AG09319 (cell line): ENCODE results near the gene MB.

Experiments used
- DNase-seq: peaks from one replicate; pipeline ENCODE4 v3.0.0-alpha.2; 2010; ENCODE audit warnings: low read depth; ENCODE audit errors: extremely low read depth
- TF ChIP-seq, protein P1 (sequence below): IDR thresholded peaks from 2 replicates; pipeline ENCODE4 v1.5.1; 2011; ENCODE audit warnings: low read depth, mild to moderate bottlenecking, inconsistent platforms, low read length, moderate library complexity

Gene MB

DNA sequence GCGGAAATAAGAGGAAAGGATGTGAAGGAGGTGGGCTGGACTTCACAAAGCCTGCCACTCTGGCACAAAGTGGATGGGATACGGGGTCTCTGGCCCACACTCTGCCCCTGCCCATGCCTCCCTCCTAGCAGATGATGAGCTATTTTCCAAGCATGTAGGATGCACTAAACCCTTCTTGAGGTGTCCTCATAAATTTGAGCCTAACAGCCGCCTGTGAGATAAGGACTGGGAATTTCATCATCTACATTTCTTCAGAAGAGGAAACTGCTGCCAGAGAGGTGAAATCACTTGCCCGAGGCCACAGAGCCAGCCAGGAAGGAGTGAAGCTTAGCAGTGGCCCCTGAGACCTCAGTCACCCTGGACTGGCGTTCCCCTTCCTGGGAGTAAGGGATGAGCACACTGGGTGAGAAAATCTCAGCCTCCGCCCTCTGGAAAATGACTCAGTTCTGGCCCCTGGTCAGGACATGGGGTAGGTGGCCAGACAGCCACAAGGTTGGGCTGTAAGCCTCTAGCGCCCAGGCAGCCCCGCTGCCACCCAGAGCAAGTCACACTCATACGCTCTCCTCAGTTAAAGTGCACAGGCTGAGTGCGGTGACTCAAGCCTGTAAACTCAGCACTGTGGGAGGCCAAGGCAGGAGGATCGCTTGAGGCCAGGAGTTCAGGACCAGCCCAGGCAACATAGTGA lies 27.9 kb downstream of the MB start:
- TF ChIP-seq, protein P1, sequence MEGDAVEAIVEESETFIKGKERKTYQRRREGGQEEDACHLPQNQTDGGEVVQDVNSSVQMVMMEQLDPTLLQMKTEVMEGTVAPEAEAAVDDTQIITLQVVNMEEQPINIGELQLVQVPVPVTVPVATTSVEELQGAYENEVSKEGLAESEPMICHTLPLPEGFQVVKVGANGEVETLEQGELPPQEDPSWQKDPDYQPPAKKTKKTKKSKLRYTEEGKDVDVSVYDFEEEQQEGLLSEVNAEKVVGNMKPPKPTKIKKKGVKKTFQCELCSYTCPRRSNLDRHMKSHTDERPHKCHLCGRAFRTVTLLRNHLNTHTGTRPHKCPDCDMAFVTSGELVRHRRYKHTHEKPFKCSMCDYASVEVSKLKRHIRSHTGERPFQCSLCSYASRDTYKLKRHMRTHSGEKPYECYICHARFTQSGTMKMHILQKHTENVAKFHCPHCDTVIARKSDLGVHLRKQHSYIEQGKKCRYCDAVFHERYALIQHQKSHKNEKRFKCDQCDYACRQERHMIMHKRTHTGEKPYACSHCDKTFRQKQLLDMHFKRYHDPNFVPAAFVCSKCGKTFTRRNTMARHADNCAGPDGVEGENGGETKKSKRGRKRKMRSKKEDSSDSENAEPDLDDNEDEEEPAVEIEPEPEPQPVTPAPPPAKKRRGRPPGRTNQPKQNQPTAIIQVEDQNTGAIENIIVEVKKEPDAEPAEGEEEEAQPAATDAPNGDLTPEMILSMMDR = no peak
- DNase-seq = peak; percentile 55

DNA sequence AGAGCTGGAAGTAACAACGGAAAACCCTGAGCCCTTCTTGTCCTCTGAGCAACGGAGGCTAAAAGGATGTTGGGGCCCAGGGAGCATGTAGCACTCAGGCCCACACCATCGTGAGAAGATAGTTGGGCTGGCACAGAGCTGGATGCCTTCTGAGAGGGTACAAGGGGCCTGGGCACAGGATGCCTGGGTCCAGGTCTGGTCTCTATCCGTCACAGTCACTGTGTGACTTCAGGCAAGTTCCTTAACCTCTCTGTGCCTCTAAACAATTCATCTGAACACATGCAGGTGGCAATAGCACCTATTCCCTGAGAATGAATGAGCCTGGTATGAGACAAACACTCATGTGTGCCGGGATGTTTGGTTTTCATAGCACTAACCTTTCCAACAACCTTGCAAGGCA lies 29.2 kb downstream of the MB start:
- no peak for DNase-seq
- TF ChIP-seq, protein P1 = no peak

DNA sequence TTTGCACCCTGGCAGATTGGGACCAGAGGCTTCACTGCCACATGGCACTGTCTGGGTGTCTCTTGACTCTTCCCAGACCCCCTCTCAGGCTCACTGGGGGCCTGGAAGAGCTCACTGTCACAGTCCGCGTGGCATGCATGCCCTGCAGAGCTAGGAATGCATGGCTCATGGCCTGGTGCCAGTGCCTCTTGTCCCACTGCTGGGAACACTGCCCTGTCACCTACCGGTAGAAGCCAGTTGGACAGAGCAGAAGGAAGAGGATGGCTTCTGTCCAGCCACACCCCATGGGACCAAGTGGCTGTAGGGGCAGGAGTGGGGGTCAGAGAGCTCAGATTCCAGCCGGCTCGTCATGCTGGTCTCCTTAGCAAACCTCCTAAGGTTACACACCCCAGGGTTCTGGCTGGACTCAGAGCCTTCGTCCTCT lies 29.7 kb downstream of the MB start:
- DNase-seq = no peak
- TF ChIP-seq, protein P1 = no peak

DNA sequence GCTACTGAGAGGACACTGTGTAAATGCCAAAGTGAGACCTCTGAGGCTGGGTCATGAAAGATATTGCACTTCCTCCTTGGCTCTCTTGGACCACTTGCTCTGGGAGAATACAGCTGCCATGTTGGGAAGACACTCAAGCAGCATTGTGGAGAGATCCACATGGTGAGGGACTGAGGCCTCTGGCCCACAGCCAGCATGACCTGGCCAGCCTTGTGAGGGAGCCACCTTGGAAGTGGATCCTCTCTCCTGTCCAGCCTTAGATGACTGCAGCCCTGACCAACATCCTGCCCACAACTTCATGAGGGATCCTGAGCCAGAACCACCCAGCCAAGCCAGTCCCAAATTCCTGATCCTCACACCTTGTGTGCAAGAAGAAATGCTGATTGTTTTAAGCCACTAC lies 30.4 kb downstream of the MB start:
- DNase-seq = no peak
- TF ChIP-seq, protein P1 = no peak

DNA sequence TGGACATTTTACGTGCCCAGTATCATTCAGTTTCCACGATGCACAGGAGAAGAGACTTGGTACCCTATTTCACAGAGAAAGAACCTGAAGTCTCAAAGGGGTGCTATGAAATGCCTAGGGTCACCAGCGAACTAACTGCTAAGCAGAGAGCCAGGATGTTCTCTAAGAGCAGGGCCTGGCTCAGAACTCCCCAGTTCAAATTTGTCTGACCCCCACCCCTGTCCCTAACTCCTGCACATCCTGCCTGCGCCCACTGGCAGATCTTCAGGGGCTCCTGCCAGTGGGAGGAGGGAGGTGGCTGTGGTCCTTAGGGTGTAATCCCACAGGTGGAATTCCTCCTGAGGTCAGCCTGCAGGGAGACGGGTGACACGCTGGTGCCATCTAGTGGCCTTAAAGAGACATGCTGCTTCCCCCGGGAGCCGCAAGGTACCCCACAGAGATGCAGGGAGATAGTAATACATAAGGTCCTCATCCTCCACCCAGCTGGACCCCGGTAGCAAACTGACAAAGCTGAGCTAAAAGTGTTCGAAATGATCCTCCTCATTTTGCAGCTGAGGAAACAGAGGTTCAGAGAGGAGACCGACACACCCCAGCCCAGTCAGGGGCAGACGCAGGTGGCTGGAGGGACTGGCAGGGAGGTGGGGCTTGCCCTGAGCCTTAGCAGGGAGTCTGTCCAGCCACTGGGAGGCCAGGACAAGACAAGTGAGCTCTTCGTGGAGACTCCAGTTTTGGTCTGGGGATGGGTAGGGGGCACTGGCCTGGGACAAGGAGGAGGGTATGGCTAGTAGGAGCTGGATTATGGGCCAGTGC lies 34.1 kb downstream of the MB start:
- DNase-seq = no peak
- TF ChIP-seq, protein P1 = peak; percentile 89

DNA sequence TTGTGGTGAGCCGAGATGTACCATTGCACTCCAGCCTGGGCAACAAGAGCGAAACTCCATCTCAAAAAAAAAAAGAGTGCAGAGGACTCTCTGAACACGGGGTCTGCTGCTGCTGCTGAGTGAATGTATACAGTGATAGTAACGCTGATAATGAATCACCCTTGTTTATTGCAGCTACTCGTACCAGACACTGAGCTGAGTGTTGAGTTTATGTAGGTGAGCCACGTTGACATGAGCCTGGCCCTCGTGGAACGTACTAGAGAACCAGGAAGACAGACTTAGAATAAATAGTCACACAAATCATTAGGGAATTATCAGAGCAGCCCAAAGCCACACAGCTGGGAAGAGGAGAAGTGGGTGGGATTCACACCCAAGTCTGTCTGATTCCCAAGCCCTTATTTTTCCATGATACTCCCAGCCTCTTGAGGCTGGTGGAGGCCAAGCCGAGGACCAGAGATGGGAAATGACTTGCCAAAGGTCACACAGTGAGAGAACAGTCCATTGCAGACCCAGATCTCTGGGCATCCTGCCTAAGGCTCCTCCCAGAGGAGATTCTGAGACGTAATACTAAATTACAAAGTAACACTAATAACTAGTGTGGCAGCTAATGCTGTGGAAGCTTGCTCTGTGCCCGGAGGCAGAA lies 34.8 kb downstream of the MB start:
- DNase-seq = no peak
- TF ChIP-seq, protein P1 = no peak

DNA sequence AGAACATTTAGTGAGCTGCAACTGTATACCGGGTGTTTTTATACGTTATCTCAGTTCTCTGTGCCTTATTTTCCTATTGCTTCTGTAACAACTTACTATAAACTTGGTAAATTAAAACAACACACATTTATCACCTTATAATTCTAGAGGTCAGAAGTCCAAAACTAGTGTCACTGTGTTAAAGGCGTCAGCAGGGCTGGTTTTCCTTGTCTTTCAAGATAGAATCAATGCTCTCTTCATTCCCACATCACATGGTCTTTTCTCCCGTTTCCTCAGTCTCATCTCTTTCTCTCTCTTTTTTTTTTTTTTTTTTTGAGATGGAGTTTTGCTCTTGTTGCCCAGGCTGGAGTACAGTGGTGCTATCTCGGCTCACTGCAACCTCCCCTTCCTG lies 36.1 kb downstream of the MB start:
- no peak for DNase-seq
- TF ChIP-seq, protein P1 = no peak
